Esophagus squamous epithelium (tissue), 5 donors: ENCODE results near the gene FGFR3. TPM values are rescaled to one million over a fixed set of nuclear protein-coding genes. Genes with fewer than 3 reads are reported as not detected.

Experiments
- DNase-seq: peaks from one replicate; lab custom pipeline; 2025; lab: John Stamatoyannopoulos, UW
- H3K27ac ChIP-seq, 4 donors: fragments of 200-600 bp; sonication (generic); one replicate each; pipeline ENCODE4 v1.5.1; 2016 to 2019; ENCODE audit warnings: mild to moderate bottlenecking in 1 of 4
- H3K27me3 ChIP-seq, 4 donors: fragments of 200-600 bp; sonication (generic); 1 replicate in 3 of 4; 2 replicates in 1 of 4; pipeline versions ENCODE4 v1.5.1 to v1.6.0; 2017 to 2021; ENCODE audit warnings: antibody characterized with exemption in 1 of 4
- H3K36me3 ChIP-seq, 3 donors: fragments of 200-600 bp; sonication (generic); one replicate each; pipeline ENCODE4 v1.5.1; 2016 to 2019
- H3K4me1 ChIP-seq, 3 donors: fragments of 200-600 bp; sonication (generic); one replicate each; pipeline ENCODE4 v1.5.1; 2017 to 2019
- H3K4me3 ChIP-seq, 4 donors: fragments of 200-600 bp; sonication (generic); 1 replicate in 3 of 4; 2 replicates in 1 of 4; pipeline ENCODE4 v1.5.1; 2016 to 2019; ENCODE audit warnings: mild to moderate bottlenecking in 2 of 4, moderate library complexity in 1 of 4
- H3K9me3 ChIP-seq, 3 donors: fragments of 200-600 bp; sonication (generic); one replicate each; pipeline ENCODE4 v1.5.1; 2016 to 2019
- CTCF ChIP-seq, 6 experiments: fragments of 450-650 bp in 4 of 6; fragments of 200-600 bp in 2 of 6; sonication (generic) in 2 of 6; IDR thresholded peaks; one replicate each; pipeline ENCODE4 v1.5.1; 2016 to 2019; ENCODE audit warnings: antibody characterized with exemption in 6 of 6, mild to moderate bottlenecking in 4 of 6, moderate library complexity in 4 of 6
- POLR2A ChIP-seq, 4 donors: fragments of 450-650 bp; IDR thresholded peaks; one replicate each; pipeline ENCODE4 v1.6.1; 2017; ENCODE audit warnings: antibody characterized with exemption in 4 of 4, mild to moderate bottlenecking in 4 of 4, moderate library complexity in 3 of 4
- WGBS, 2 donors: methylation state at CpG; one replicate each; pipeline ENCODE4 v1.1.5; 2018; 5-methylcytosine and 5-hydroxymethylcytosine counted together
- intact Hi-C: fragments of 100-400 bp; cut with DNase I; formaldehyde crosslinking; loops from one replicate; pipeline ENCODE4 v1.15.0; 2022
- total RNA-seq, 4 donors: library from RNA; depleted of rRNA; stranded (reverse); fragments of >200 nt; gene quantifications; one replicate each; pipeline ENCODE4 v1.1.0, GENCODE V29; 2016
- donor health status: DM: yes; HTN: yes; CAD: no.

The FGFR3 gene
- total RNA-seq, 4 donors from 2014 or later = 175 to 307 (median 223) TPM

GRCh38 chr4:1756893-1757779 is 36.0 kb upstream of the FGFR3 start:
- H3K27me3 ChIP-seq = no peaks in the 10 kb centered on the region
- peak overlapping the region in 2 of 4 donors; percentile 9 to 21 for H3K4me3 ChIP-seq

GRCh38 chr4:1757836-1758235 is 35.3 kb upstream of the FGFR3 start:
- Histone ChIP-seq H3K9me3 (no peaks in the 10 kb centered on the region), H3K27me3 (peaks cover 0 to 5% (median 0%) of the 10 kb centered on the region in 4 donors), H3K4me1 (peaks cover 72 to 100% (median 77%) of the 10 kb centered on the region in 3 donors), H3K4me3 (peak overlapping the region in 2 of 4 donors; percentile 9 to 26), H3K27ac (peak overlapping the region; percentile 84 to 94 (median 91)), H3K36me3 (no peaks in the 10 kb centered on the region)
- WGBS, 2 donors = 32 to 54% methylated on average over 4 to 6 of the region's 17 CpGs
- TF ChIP-seq POLR2A (IDR thresholded peaks at IDR 0.05) (no peak), CTCF (IDR thresholded peaks at IDR 0.05) (no peak)
- intact Hi-C loops = no loop called here
- no peak for DNase-seq

More at GRCh38 chr4:1756893-1757779, 36.0 kb upstream of the FGFR3 start:
- Histone ChIP-seq H3K9me3 (no peaks in the 10 kb centered on the region), H3K27ac (peak overlapping the region; percentile 10 to 94 (median 91)), H3K36me3 (no peaks in the 10 kb centered on the region), H3K4me1 (peaks cover 79 to 100% (median 84%) of the 10 kb centered on the region in 3 donors)
- no peak for DNase-seq
- TF ChIP-seq POLR2A (IDR thresholded peaks at IDR 0.05) (no peak), CTCF (IDR thresholded peaks at IDR 0.05) (no peak)
- 44 to 46% methylated on average over 4 to 7 of the region's 20 CpGs for WGBS, 2 donors
- intact Hi-C loops = no loop called here

- Histone ChIP-seq H3K36me3 (no peaks in the 10 kb centered on the region), H3K27ac (peak overlapping the region; percentile 84 to 94 (median 91)), H3K27me3 (peaks cover 0 to 11% (median 0%) of the 10 kb centered on the region in 4 donors), H3K9me3 (no peaks in the 10 kb centered on the region), H3K4me3 (peak overlapping the region in 3 of 4 donors; percentile 2 to 31 (median 22)), H3K4me1 (peaks cover 72 to 100% (median 74%) of the 10 kb centered on the region in 3 donors)
- intact Hi-C loops = no loop called here
- TF ChIP-seq POLR2A (IDR thresholded peaks at IDR 0.05) (peak in 1 of 4 donors; percentile 7), CTCF (IDR thresholded peaks at IDR 0.05) (peak in 1 of 6 experiments; percentile 20)
- DNase-seq = no peak
- WGBS, 2 donors = 20 to 57% methylated on average over 1 to 5 of the region's 27 CpGs
Measured at GRCh38 chr4:1758306-1759121, 34.6 kb upstream of the FGFR3 start.

- WGBS, 2 donors = 0 to 42% methylated on average over 1 to 8 of the region's 19 CpGs
- peak overlapping the region; percentile 84 to 94 (median 91) for H3K27ac ChIP-seq
- TF ChIP-seq POLR2A (IDR thresholded peaks at IDR 0.05) = no peak
- TF ChIP-seq CTCF (IDR thresholded peaks at IDR 0.05) = peak in 1 of 6 experiments; percentile 35
- intact Hi-C loops = no loop called here
- H3K27me3 ChIP-seq = peaks cover 0 to 15% (median 0%) of the 10 kb centered on the region in 4 donors
- DNase-seq = no peak
- H3K4me1 ChIP-seq = peaks cover 71 to 100% (median 73%) of the 10 kb centered on the region in 3 donors
- peak overlapping the region in 2 of 4 donors; percentile 2 to 22 for H3K4me3 ChIP-seq
- H3K36me3 ChIP-seq = no peaks in the 10 kb centered on the region
- H3K9me3 ChIP-seq = no peaks in the 10 kb centered on the region
Measured at GRCh38 chr4:1759170-1759817, 33.8 kb upstream of the FGFR3 start.
